ENCODE measurements around the gene PLCD3.
"Not testable (repeated sequence)": the region's sequence is repeated elsewhere in the genome, so short reads cannot be mapped to it uniquely, and the experiment has no call there.

The PLCD3 gene

GRCh38 chr17:45127548-45128300 is 4.6 kb downstream of the PLCD3 start:
- TF ChIP-seq CTCF (IDR thresholded peaks at IDR 0.05; ENCODE audit: low read depth, low read length, missing control alignments), result no peak
- H3K4me3 ChIP-seq (replicated peaks; ENCODE audit: low read depth, low read length), result no peak overlapping the region
- no peak for DNase-seq (ENCODE audit: extremely low read depth, low read depth)

- H3K4me3 ChIP-seq (replicated peaks; ENCODE audit: low read depth, low read length), result no peak overlapping the region
- TF ChIP-seq CTCF (IDR thresholded peaks at IDR 0.05; ENCODE audit: low read depth, low read length, missing control alignments), result no peak
- no peak for DNase-seq (ENCODE audit: extremely low read depth, low read depth)
Measured at GRCh38 chr17:45127207-45127547, 5.1 kb downstream of the PLCD3 start.

DNA sequence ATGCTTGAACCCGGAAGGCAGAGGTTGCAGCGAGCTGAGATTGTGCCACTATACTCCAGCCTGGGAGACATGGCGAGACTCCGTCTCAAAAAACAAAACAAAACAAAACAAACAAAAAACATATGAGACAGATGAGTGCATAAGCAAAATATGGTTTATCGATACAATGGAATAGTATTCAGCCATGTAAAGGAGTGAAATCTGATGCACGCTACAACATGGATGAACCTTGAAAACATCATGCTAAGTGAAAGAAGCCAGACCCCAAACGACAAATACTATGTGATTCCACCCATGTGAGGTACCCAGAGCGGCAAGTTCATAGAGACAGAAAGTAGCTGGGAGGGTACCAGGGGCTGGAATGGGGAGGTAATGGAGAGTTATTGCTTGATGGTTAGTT is 6.8 kb downstream of the PLCD3 start:
- H3K4me3 ChIP-seq (replicated peaks; ENCODE audit: low read depth, low read length), result no peak overlapping the region
- no peak for DNase-seq (ENCODE audit: extremely low read depth, low read depth)
- TF ChIP-seq CTCF (IDR thresholded peaks at IDR 0.05; ENCODE audit: low read depth, low read length, missing control alignments), result no peak

GRCh38 chr17:45124797-45125122 is 7.6 kb downstream of the PLCD3 start:
- not testable (repeated sequence) for H3K4me3 ChIP-seq (replicated peaks; ENCODE audit: low read depth, low read length); DNase-seq (ENCODE audit: extremely low read depth, low read depth)

- peak; percentile 88 for DNase-seq (ENCODE audit: extremely low read depth, low read depth)
- no peak overlapping the region for H3K4me3 ChIP-seq (replicated peaks; ENCODE audit: low read depth, low read length)
Measured at GRCh38 chr17:45123930-45124796, 8.2 kb downstream of the PLCD3 start.

GRCh38 chr17:45123076-45123770 is 9.1 kb downstream of the PLCD3 start:
- TF ChIP-seq CTCF (IDR thresholded peaks at IDR 0.05; ENCODE audit: low read depth, low read length, missing control alignments), result no peak
- no peak for DNase-seq (ENCODE audit: extremely low read depth, low read depth)
- H3K4me3 ChIP-seq (replicated peaks; ENCODE audit: low read depth, low read length), result no peak overlapping the region

More at GRCh38 chr17:45123930-45124796, 8.2 kb downstream of the PLCD3 start:
- TF ChIP-seq CTCF (IDR thresholded peaks at IDR 0.05; ENCODE audit: low read depth, low read length, missing control alignments), result no peak

DNA sequence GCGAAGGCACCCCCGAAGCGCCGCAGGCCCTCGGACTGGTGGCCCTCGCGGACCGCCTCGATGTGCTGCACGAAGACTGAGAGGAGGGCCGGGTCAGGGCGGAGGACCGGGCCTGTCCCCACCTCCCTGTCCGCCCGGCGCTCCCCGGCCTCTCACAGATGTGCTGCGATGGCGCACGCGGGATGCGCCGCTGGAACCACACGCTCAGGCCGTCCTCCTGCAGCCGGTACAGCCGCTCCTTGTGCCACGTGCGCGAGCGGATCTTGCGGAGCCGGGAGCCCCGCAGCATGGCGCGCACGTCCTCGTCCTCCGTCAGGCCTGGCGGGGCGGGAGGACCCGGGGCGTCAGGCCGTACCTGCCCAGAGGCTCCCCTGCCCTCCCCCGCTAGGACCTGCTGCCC is 11.3 kb downstream of the PLCD3 start:
- no peak for TF ChIP-seq CTCF (IDR thresholded peaks at IDR 0.05; ENCODE audit: low read depth, low read length, missing control alignments)
- no peak overlapping the region for H3K4me3 ChIP-seq (replicated peaks; ENCODE audit: low read depth, low read length)
- DNase-seq (ENCODE audit: extremely low read depth, low read depth), result no peak

All from HFF-Myc (cell line).